H9 (cell line): ENCODE data around the gene ZNRF4. TPM values are rescaled to one million over a fixed set of nuclear protein-coding genes. Genes with fewer than 3 reads are reported as not detected.

Experiments used
- DNase-seq: peaks from one replicate; pipeline ENCODE4 v3.0.0-alpha.2; 2017
- H2AFZ ChIP-seq: one replicate; pipeline ENCODE4 v1.6.1; 2013; ENCODE audit warnings: mild to moderate bottlenecking, low read length, control low read depth, moderate library complexity
- H2AK5ac ChIP-seq: 2 replicates; pipeline ENCODE4 v1.6.1; 2013; ENCODE audit warnings: low read length, control low read depth, mixed read lengths; ENCODE audit not compliant: insufficient read length
- H2BK120ac ChIP-seq: one replicate; pipeline ENCODE4 v1.6.1; 2013; ENCODE audit warnings: low read depth, mild to moderate bottlenecking, low read length, control low read depth, inconsistent platforms; ENCODE audit not compliant: poor library complexity, severe bottlenecking
- H2BK12ac ChIP-seq: 2 replicates; pipeline ENCODE4 v1.6.1; 2013; ENCODE audit warnings: low read length, control low read depth, mixed read lengths, low read depth; ENCODE audit not compliant: insufficient read length
- H2BK15ac ChIP-seq: 2 replicates; pipeline ENCODE4 v1.6.1; 2013; ENCODE audit warnings: low read depth, low read length, control low read depth
- H2BK20ac ChIP-seq: one replicate; pipeline ENCODE4 v1.6.1; 2013; ENCODE audit warnings: low read depth, mild to moderate bottlenecking, low read length, control low read depth, inconsistent platforms; ENCODE audit not compliant: poor library complexity, severe bottlenecking
- H2BK5ac ChIP-seq: 2 replicates; pipeline ENCODE4 v1.6.1; 2013; ENCODE audit warnings: low read length, control low read depth, mixed read lengths; ENCODE audit not compliant: insufficient read length
- H3K14ac ChIP-seq: 2 replicates; pipeline ENCODE4 v1.6.1; 2013; ENCODE audit warnings: low read length, control low read depth; ENCODE audit not compliant: insufficient read depth
- H3K18ac ChIP-seq: 2 replicates; pipeline ENCODE4 v1.6.1; 2013; ENCODE audit warnings: low read depth, mild to moderate bottlenecking, mixed read lengths, low read length, control low read depth; ENCODE audit not compliant: insufficient read length
- H3K23ac ChIP-seq: 2 replicates; pipeline ENCODE4 v1.6.1; 2013; ENCODE audit warnings: low read length, control low read depth, mixed read lengths, low read depth; ENCODE audit not compliant: insufficient read length
- H3K23me2 ChIP-seq: 2 replicates; pipeline ENCODE4 v1.6.1; 2013; ENCODE audit warnings: low read depth, mild to moderate bottlenecking, mixed read lengths, low read length, control low read depth; ENCODE audit not compliant: insufficient read length, poor library complexity, severe bottlenecking
- H3K27ac ChIP-seq: 2 replicates; pipeline ENCODE4 v1.5.1; 2013; ENCODE audit warnings: low read length, control low read depth, mixed read lengths, low read depth; ENCODE audit not compliant: insufficient read length
- H3K27me3 ChIP-seq: 2 replicates; pipeline ENCODE4 v1.6.1; 2013; ENCODE audit warnings: low read length, control low read depth, inconsistent platforms; ENCODE audit not compliant: insufficient read depth
- H3K4ac ChIP-seq: 2 replicates; pipeline ENCODE4 v1.6.1; 2013; ENCODE audit warnings: low read depth, mild to moderate bottlenecking, control low read depth, inconsistent platforms, low read length, moderate library complexity
- H3K4me1 ChIP-seq: 2 replicates; pipeline ENCODE4 v1.6.1; 2013; ENCODE audit warnings: low read length, control low read depth, inconsistent platforms; ENCODE audit not compliant: insufficient read depth
- H3K4me2 ChIP-seq: 2 replicates; pipeline ENCODE4 v1.6.1; 2013; ENCODE audit warnings: low read length, control low read depth, mixed read lengths; ENCODE audit not compliant: insufficient read length, insufficient read depth
- H3K56ac ChIP-seq: 2 replicates; pipeline ENCODE4 v1.6.1; 2013; ENCODE audit warnings: low read depth, mild to moderate bottlenecking, mixed read lengths, low read length, control low read depth; ENCODE audit not compliant: insufficient read length
- H3K79me1 ChIP-seq: 2 replicates; pipeline ENCODE4 v1.6.1; 2013; ENCODE audit warnings: low read depth, mild to moderate bottlenecking, moderate library complexity, low read length, control low read depth, inconsistent platforms; ENCODE audit not compliant: insufficient read depth, poor library complexity, severe bottlenecking
- H3K79me2 ChIP-seq: 2 replicates; pipeline ENCODE4 v1.6.1; 2013; ENCODE audit warnings: low read length, control low read depth, inconsistent platforms; ENCODE audit not compliant: insufficient read depth
- H3K9ac ChIP-seq: 2 replicates; pipeline ENCODE4 v1.6.1; 2013; ENCODE audit warnings: low read length, control low read depth, mixed read lengths; ENCODE audit not compliant: insufficient read length; ENCODE audit errors: extremely low read depth
- H3K9me3 ChIP-seq: one replicate; pipeline ENCODE4 v1.6.1; 2013; ENCODE audit warnings: low read depth, low read length, inconsistent platforms; ENCODE audit not compliant: control insufficient read depth
- H3T11ph ChIP-seq: one replicate; pipeline ENCODE4 v1.6.1; 2013; ENCODE audit warnings: mild to moderate bottlenecking, low read length, control low read depth, inconsistent platforms
- H4K20me1 ChIP-seq: one replicate; pipeline ENCODE4 v1.6.1; 2013; ENCODE audit not compliant: control insufficient read depth, insufficient read length, insufficient read depth
- H4K5ac ChIP-seq: 2 replicates; pipeline ENCODE4 v1.6.1; 2013; ENCODE audit warnings: low read depth, mild to moderate bottlenecking, mixed read lengths, low read length, control low read depth; ENCODE audit not compliant: insufficient read length
- H4K8ac ChIP-seq: replicated peaks from 2 replicates; pipeline ENCODE4 v1.6.1; 2013; ENCODE audit warnings: low read length, control low read depth, mixed read lengths, low read depth; ENCODE audit not compliant: insufficient read length
- H4K91ac ChIP-seq: 2 replicates; pipeline ENCODE4 v1.6.1; 2013; ENCODE audit warnings: low read depth, mild to moderate bottlenecking, moderate library complexity, mixed read lengths, low read length, control low read depth; ENCODE audit not compliant: insufficient read length
- H3K27ac Mint-ChIP-seq, 3 experiments: 2 replicates in 2 of 3; 3 replicates in 1 of 3; pipeline ENCODE4 v1.8.0; 2020 to 2021; ENCODE audit warnings: mixed read lengths in 3 of 3, mild to moderate bottlenecking in 1 of 3, moderate library complexity in 1 of 3
- H3K27me3 Mint-ChIP-seq: 2 replicates; pipeline ENCODE4 v1.8.0; 2021; ENCODE audit warnings: low read depth, mild to moderate bottlenecking, moderate library complexity, mixed read lengths
- H3K36me3 Mint-ChIP-seq, 3 experiments: 2 replicates in 2 of 3; 3 replicates in 1 of 3; pipeline ENCODE4 v1.8.0; 2020 to 2021; ENCODE audit warnings: low read depth in 3 of 3, mixed read lengths in 3 of 3; ENCODE audit not compliant: insufficient read depth in 1 of 3
- H3K4me1 Mint-ChIP-seq, 2 experiments: 2 replicates each; pipeline ENCODE4 v1.8.0; 2020; ENCODE audit warnings: mixed read lengths in 2 of 2
- H3K4me3 Mint-ChIP-seq, 2 experiments: 2 replicates in 1 of 2; 3 replicates in 1 of 2; pipeline ENCODE4 v1.8.0; 2020 to 2021; ENCODE audit warnings: mild to moderate bottlenecking in 2 of 2, mixed read lengths in 2 of 2, moderate library complexity in 1 of 2
- H3K9me3 Mint-ChIP-seq, 2 experiments: 2 replicates in 1 of 2; 3 replicates in 1 of 2; pipeline ENCODE4 v1.8.0; 2020; ENCODE audit warnings: mild to moderate bottlenecking in 2 of 2, mixed read lengths in 2 of 2, moderate library complexity in 1 of 2
- WGBS: extraction: QIAGEN DNeasy Blood & Tissue Kit; methylation state at CpG from one replicate; pipeline ENCODE4 v1.1.7; 2013; ENCODE audit warnings: missing lambda C conversion rate, low lambda C conversion rate, mixed read lengths; ENCODE audit not compliant: insufficient read length; ENCODE audit errors: extremely low coverage; 5-methylcytosine and 5-hydroxymethylcytosine counted together
- total RNA-seq: library from RNA; stranded (reverse); gene quantifications from 2 replicates; pipeline ENCODE4 v1.2.1, GENCODE V29; 2021
- TF ChIP-seq, protein P1 (sequence below): fragments of 200-600 bp; sonication (generic); conservative IDR thresholded peaks from 3 replicates; pipeline ENCODE4 v1.8.0; 2021; ENCODE audit warnings: antibody characterized with exemption, mild to moderate bottlenecking

Gene ZNRF4
- total RNA-seq, 1 experiment from 2014 or later = not detected

DNA sequence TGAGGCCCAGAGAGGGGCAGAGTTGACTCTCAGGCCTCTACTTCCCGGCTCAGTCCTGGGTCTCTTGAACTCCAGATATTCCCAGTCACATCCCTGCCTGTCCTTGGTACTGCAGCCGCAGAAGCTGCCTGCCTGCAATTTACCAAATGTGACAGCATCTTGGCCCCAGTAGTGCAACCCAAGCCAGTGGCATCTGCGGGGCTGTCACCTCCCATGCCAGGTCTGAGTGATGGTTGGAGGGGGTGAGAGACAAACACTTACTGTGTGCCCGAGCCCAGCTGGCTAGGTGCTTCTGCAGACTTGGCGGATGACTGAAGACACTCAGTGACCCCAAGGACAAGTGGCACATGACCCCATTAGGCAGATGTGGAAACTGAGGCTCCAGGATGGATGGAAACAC, 18.4 kb downstream of the ZNRF4 start:
- no peak overlapping the region for H2BK15ac ChIP-seq
- H2AK5ac ChIP-seq = no peak overlapping the region
- H3K27ac ChIP-seq = no peak overlapping the region
- no CpG with 5 or more reads among the region's 5 CpGs for WGBS
- H2AFZ ChIP-seq = no peak overlapping the region
- Mint-ChIP-seq H3K36me3 (no peaks in the 10 kb centered on the region), H3K4me3 (no peak overlapping the region), H3K27ac (no peak overlapping the region; a peak in 1 of 7 replicates), H3K4me1 (peaks cover 2 to 11% of the 10 kb centered on the region in 2 experiments; a peak in 2 of 4 replicates), H3K27me3 (peaks cover 45% of the 10 kb centered on the region), H3K9me3 (no peaks in the 10 kb centered on the region; a peak in 1 of 5 replicates)
- no peaks in the 10 kb centered on the region for H3K79me1 ChIP-seq
- TF ChIP-seq, protein P1, sequence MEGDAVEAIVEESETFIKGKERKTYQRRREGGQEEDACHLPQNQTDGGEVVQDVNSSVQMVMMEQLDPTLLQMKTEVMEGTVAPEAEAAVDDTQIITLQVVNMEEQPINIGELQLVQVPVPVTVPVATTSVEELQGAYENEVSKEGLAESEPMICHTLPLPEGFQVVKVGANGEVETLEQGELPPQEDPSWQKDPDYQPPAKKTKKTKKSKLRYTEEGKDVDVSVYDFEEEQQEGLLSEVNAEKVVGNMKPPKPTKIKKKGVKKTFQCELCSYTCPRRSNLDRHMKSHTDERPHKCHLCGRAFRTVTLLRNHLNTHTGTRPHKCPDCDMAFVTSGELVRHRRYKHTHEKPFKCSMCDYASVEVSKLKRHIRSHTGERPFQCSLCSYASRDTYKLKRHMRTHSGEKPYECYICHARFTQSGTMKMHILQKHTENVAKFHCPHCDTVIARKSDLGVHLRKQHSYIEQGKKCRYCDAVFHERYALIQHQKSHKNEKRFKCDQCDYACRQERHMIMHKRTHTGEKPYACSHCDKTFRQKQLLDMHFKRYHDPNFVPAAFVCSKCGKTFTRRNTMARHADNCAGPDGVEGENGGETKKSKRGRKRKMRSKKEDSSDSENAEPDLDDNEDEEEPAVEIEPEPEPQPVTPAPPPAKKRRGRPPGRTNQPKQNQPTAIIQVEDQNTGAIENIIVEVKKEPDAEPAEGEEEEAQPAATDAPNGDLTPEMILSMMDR = no peak
- H3K4me2 ChIP-seq = no peak overlapping the region
- no peak overlapping the region for H4K5ac ChIP-seq
- H3K23me2 ChIP-seq = no peaks in the 10 kb centered on the region
- no peak overlapping the region for H2BK5ac ChIP-seq
- no peak overlapping the region for H3K14ac ChIP-seq
- no peak overlapping the region for H3K23ac ChIP-seq
- no peaks in the 10 kb centered on the region for H4K20me1 ChIP-seq
- H3T11ph ChIP-seq = no peak overlapping the region
- no peak overlapping the region for H2BK20ac ChIP-seq
- H2BK120ac ChIP-seq = no peak overlapping the region
- H4K91ac ChIP-seq = no peak overlapping the region
- no peak overlapping the region for H3K9ac ChIP-seq
- H4K8ac ChIP-seq = no peak overlapping the region
- no peaks in the 10 kb centered on the region for H3K27me3 ChIP-seq
- H3K56ac ChIP-seq = no peak overlapping the region
- H3K4me1 ChIP-seq = no peaks in the 10 kb centered on the region
- no peak overlapping the region for H3K18ac ChIP-seq
- H3K9me3 ChIP-seq = no peaks in the 10 kb centered on the region
- H3K4ac ChIP-seq = no peak overlapping the region
- H2BK12ac ChIP-seq = no peak overlapping the region
- no peak for DNase-seq
- no peaks in the 10 kb centered on the region for H3K79me2 ChIP-seq
